Smooth muscle cell (in vitro differentiated cells): ENCODE data around the gene DHRS13. TPM values are rescaled to one million over a fixed set of nuclear protein-coding genes. Genes with fewer than 3 reads are reported as not detected.

Source experiments
- DNase-seq: peaks from one replicate; lab custom pipeline; 2025; ENCODE audit not compliant: unreplicated experiment; lab: John Stamatoyannopoulos, UW
- H2AFZ ChIP-seq: fragments of 200-600 bp; sonication (generic); 2 replicates; pipeline ENCODE4 v1.6.0; 2016; ENCODE audit warnings: antibody characterized with exemption, low read depth, mild to moderate bottlenecking
- H3F3A ChIP-seq: fragments of 200-600 bp; sonication (generic); 2 replicates; pipeline ENCODE4 v1.6.0; 2017; ENCODE audit warnings: antibody characterized with exemption, low read depth
- H3K27ac ChIP-seq: fragments of 200-600 bp; sonication (generic); 2 replicates; pipeline ENCODE4 v1.5.1; 2016; ENCODE audit warnings: low read depth, mild to moderate bottlenecking
- H3K27me3 ChIP-seq: fragments of 200-600 bp; sonication (generic); 2 replicates; pipeline ENCODE4 v1.6.1; 2016; ENCODE audit warnings: low read depth, mild to moderate bottlenecking
- H3K36me3 ChIP-seq: fragments of 200-600 bp; sonication (generic); 2 replicates; pipeline ENCODE4 v1.5.1; 2016; ENCODE audit warnings: low read depth
- H3K4me1 ChIP-seq: fragments of 200-600 bp; sonication (generic); 2 replicates; pipeline ENCODE4 v1.5.1; 2016; ENCODE audit warnings: low read depth
- H3K4me2 ChIP-seq: fragments of 200-600 bp; sonication (generic); 2 replicates; pipeline ENCODE4 v1.6.0; 2016; ENCODE audit warnings: mild to moderate bottlenecking
- H3K4me3 ChIP-seq: fragments of 200-600 bp; sonication (generic); 2 replicates; pipeline ENCODE4 v1.5.1; 2016; ENCODE audit warnings: mild to moderate bottlenecking
- H3K79me2 ChIP-seq: fragments of 200-600 bp; sonication (generic); 2 replicates; pipeline ENCODE4 v1.6.0; 2016; ENCODE audit warnings: low read depth, mild to moderate bottlenecking
- H3K9ac ChIP-seq: fragments of 200-600 bp; sonication (generic); 2 replicates; pipeline ENCODE4 v1.6.0; 2016; ENCODE audit warnings: low read depth
- H3K9me3 ChIP-seq: fragments of 200-600 bp; sonication (generic); replicated peaks from 2 replicates; pipeline ENCODE4 v1.5.1; 2016; ENCODE audit warnings: low read depth
- H4K20me1 ChIP-seq: fragments of 200-600 bp; sonication (generic); 2 replicates; pipeline ENCODE4 v1.6.0; 2016; ENCODE audit warnings: low read depth
- CTCF ChIP-seq: fragments of 200-600 bp; sonication (generic); IDR thresholded peaks from 2 replicates; pipeline ENCODE4 v1.5.1; 2017; ENCODE audit warnings: borderline replicate concordance, mild to moderate bottlenecking, antibody characterized with exemption; ENCODE audit not compliant: insufficient read depth, poor library complexity, severe bottlenecking
- WGBS: methylation state at CpG from one replicate; pipeline ENCODE4 v1.1.7; 2016; ENCODE audit warnings: low lambda C conversion rate; 5-methylcytosine and 5-hydroxymethylcytosine counted together
- polyA plus RNA-seq: library from polyadenylated mRNA; unstranded; fragments of >200 nt; fragmentation: Nextera tagmentation; extraction: Ambion mirVana; gene quantifications from 2 replicates; pipeline ENCODE4 v1.2.1, GENCODE V29; 2016
- total RNA-seq: library from RNA; depleted of rRNA; stranded (reverse); fragments of >200 nt; gene quantifications from 2 replicates; pipeline ENCODE4 v1.2.3, GENCODE V29; 2014

Gene DHRS13
- total and polyA plus RNA-seq, 2 experiments from 2014 or later, result 6.0 to 10.1 TPM

- 36% methylated on average over 5 of the region's 5 CpGs for WGBS
- peak overlapping the region; percentile 92 for H3K9ac ChIP-seq
- H3K27ac ChIP-seq, result peak overlapping the region; percentile 52
- peaks cover 10% of the 10 kb centered on the region for H3K79me2 ChIP-seq
- no peaks in the 10 kb centered on the region for H3K9me3 ChIP-seq
- H3F3A ChIP-seq, result no peaks in the 10 kb centered on the region
- peak overlapping the region; percentile 81 for H3K4me3 ChIP-seq
- H3K27me3 ChIP-seq, result no peaks in the 10 kb centered on the region
- H3K4me1 ChIP-seq, result peaks cover 6% of the 10 kb centered on the region
- H3K36me3 ChIP-seq, result no peaks in the 10 kb centered on the region
- TF ChIP-seq CTCF, result no peak
- H2AFZ ChIP-seq, result peak overlapping the region; percentile 90
- H4K20me1 ChIP-seq, result no peaks in the 10 kb centered on the region
- peak overlapping the region; percentile 96 for H3K4me2 ChIP-seq
- no peak for DNase-seq
These were observed 47.6 kb downstream of the DHRS13 start for GRCh38 chr17:28855336-28855679.

GRCh38 chr17:28854457-28855335, 48.2 kb downstream of the DHRS13 start, which contains the start of gene ERAL1:
Gene ERAL1 (plus strand): TSS chr17:28855016. CDS start chr17:28855035, 19 bp downstream.
- H4K20me1 ChIP-seq, result no peaks in the 10 kb centered on the region
- no peaks in the 10 kb centered on the region for H3K9me3 ChIP-seq
- no peaks in the 10 kb centered on the region for H3K27me3 ChIP-seq
- peak; percentile 41 for DNase-seq
- H3K4me3 ChIP-seq, result peak within 1 kb of the TSS; percentile 81
- peak within 1 kb of the TSS; percentile 96 for H3K4me2 ChIP-seq
- peak within 1 kb of the TSS; percentile 90 for H2AFZ ChIP-seq
- peak within 1 kb of the TSS; percentile 92 for H3K9ac ChIP-seq
- no peaks in the 10 kb centered on the region for H3K36me3 ChIP-seq
- no peak for TF ChIP-seq CTCF
- WGBS, result 2% methylated on average over 42 of the region's 42 CpGs
- peaks cover 6% of the 10 kb centered on the region for H3K4me1 ChIP-seq
- no peaks in the 10 kb centered on the region for H3F3A ChIP-seq
- H3K79me2 ChIP-seq, result peaks cover 10% of the 10 kb centered on the region
- H3K27ac ChIP-seq, result peak within 1 kb of the TSS; percentile 52

- Histone ChIP-seq H3K27ac (no peak overlapping the region), H3K79me2 (peaks cover 10% of the 10 kb centered on the region), H2AFZ (no peak overlapping the region), H3K36me3 (no peaks in the 10 kb centered on the region), H3K27me3 (no peaks in the 10 kb centered on the region), H3K4me2 (no peak overlapping the region), H4K20me1 (no peaks in the 10 kb centered on the region), H3K4me1 (peaks cover 6% of the 10 kb centered on the region), H3K9ac (no peak overlapping the region), H3F3A (no peaks in the 10 kb centered on the region), H3K4me3 (no peak overlapping the region), H3K9me3 (no peaks in the 10 kb centered on the region)
- TF ChIP-seq CTCF, result no peak
- no peak for DNase-seq
- 93% methylated on average over 2 of the region's 2 CpGs for WGBS
These were observed 49.6 kb downstream of the DHRS13 start for GRCh38 chr17:28853295-28853694.
